ENCODE measurements around the gene ARPP21. TPM values are rescaled to one million over a fixed set of nuclear protein-coding genes. Genes with fewer than 3 reads are reported as not detected.

Gene ARPP21
- polyA plus RNA-seq, 1 of the 3 experiments (the other 2 are of a cell fraction), result 1.6 TPM

- no peaks in the 10 kb centered on the region for H3K79me2 ChIP-seq (ENCODE audit: insufficient read depth)
- WGBS (ENCODE audit: low lambda C conversion rate), result 67% methylated on average over 2 of the region's 2 CpGs
- no peak overlapping the region for H3K4me3 ChIP-seq (ENCODE audit: low read depth in 2 of 2, low read length in 1 of 2)
- no peak overlapping the region for H3K4me2 ChIP-seq
- H3K4me1 ChIP-seq (ENCODE audit: control insufficient read depth in 1 of 2, insufficient read depth in 2 of 2, low read depth in 1 of 2, low read length in 1 of 2), result peaks cover 0 to 14% of the 10 kb centered on the region in 2 experiments; a peak in 1 of 4 replicates
- TF ChIP-seq PBX3 (IDR thresholded peaks at IDR 0.05) (no peak), YY1 (IDR thresholded peaks at IDR 0.05; ENCODE audit: low read depth) (no peak), ELF1 (IDR thresholded peaks at IDR 0.05) (no peak), EP300 (IDR thresholded peaks at IDR 0.05; ENCODE audit: borderline replicate concordance in 1 of 2, low read depth in 1 of 2, low read length in 1 of 2) (no peak), USF2 (IDR thresholded peaks at IDR 0.05; ENCODE audit: borderline replicate concordance, low read depth, low read length) (no peak), JUND (IDR thresholded peaks at IDR 0.05) (no peak), CHD2 (IDR thresholded peaks at IDR 0.05; ENCODE audit: low read length, partially characterized antibody) (no peak), EZH2phosphoT487 (IDR thresholded peaks at IDR 0.05; ENCODE audit: borderline replicate concordance, low read depth) (no peak), TEAD4 (IDR thresholded peaks at IDR 0.05; ENCODE audit: borderline replicate concordance, insufficient read depth) (no peak), GATA2 (CRISPR knock-in tag; IDR thresholded peaks at IDR 0.05) (no peak), RCOR1 (IDR thresholded peaks at IDR 0.05; ENCODE audit: low read length) (no peak), FOXJ3 (CRISPR knock-in tag; IDR thresholded peaks at IDR 0.05) (no peak), CTCF (IDR thresholded peaks at IDR 0.05) (no peak), MAX (IDR thresholded peaks at IDR 0.05; ENCODE audit: low read depth) (no peak), RFX5 (IDR thresholded peaks at IDR 0.05; ENCODE audit: low read length) (no peak), TCF12 (IDR thresholded peaks at IDR 0.05) (no peak), NRF1 (IDR thresholded peaks at IDR 0.05; ENCODE audit: low read depth, low read length) (no peak), NFIC (IDR thresholded peaks at IDR 0.05; ENCODE audit: borderline replicate concordance) (no peak), REST (IDR thresholded peaks at IDR 0.05; ENCODE audit: low read depth, low read length) (no peak)
- CTCF ChIA-PET, result interaction anchor here (1.1 kb wide), 1 partner anchor 15 kb away, joined by 3 read pairs; no protein-coding TSS in a partner anchor
- H3K27me3 ChIP-seq (ENCODE audit: insufficient read depth), result no peaks in the 10 kb centered on the region
- no peak overlapping the region for H2AFZ ChIP-seq (ENCODE audit: low read depth)
- no peaks in the 10 kb centered on the region for H3K36me3 ChIP-seq (replicated peaks in 1 of 2; ENCODE audit: control insufficient read depth in 1 of 2, insufficient read depth in 2 of 2, low read length in 1 of 2)
- no peak overlapping the region for H3K9ac ChIP-seq
- no peaks in the 10 kb centered on the region for H3K9me2 ChIP-seq
- H4K20me1 ChIP-seq (ENCODE audit: insufficient read depth), result no peaks in the 10 kb centered on the region
- H3F3A ChIP-seq (replicated peaks; ENCODE audit: insufficient read depth), result no peaks in the 10 kb centered on the region
- no peak for DNase-seq
- POLR2A ChIA-PET, result no interaction called here
- H3K27ac ChIP-seq (ENCODE audit: low read depth in 2 of 2, low read length in 1 of 2), result no peak overlapping the region
- H3K9me3 ChIP-seq, result no peaks in the 10 kb centered on the region
Observed at GRCh38 chr3:35645189-35645588, 5.9 kb downstream of the ARPP21 start.

Measured in SK-N-SH (cell line).